Fibroblast of gingiva (primary cell): ENCODE measurements around the gene GALNT17.
"Not testable (repeated sequence)": the region's sequence is repeated elsewhere in the genome, so short reads cannot be mapped to it uniquely, and the experiment has no call there.

Experiments
- DNase-seq: peaks from one replicate; pipeline ENCODE4 v3.0.0-alpha.2; 2011; ENCODE audit warnings: low read depth

Gene GALNT17

DNA sequence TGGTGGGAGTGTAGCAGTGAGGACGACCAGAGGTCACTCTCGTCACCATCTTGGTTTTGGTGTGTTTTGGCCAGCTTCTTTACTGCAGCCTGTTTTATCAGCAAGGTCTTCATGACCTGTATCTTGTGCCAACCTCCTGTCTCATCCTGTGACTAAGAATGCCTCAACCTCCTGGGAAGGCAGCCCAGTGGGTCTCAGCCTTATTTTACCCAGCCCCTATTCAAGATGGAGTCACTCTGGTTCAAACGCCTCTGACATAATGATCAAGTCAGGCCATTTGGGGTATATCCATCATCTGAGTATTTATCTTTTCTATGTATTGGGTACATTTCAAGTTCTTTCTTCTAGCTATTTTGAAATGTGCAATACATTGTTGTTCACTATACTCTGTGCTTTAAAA is 503.9 kb downstream of the GALNT17 start:
- DNase-seq = not testable (repeated sequence)

DNA sequence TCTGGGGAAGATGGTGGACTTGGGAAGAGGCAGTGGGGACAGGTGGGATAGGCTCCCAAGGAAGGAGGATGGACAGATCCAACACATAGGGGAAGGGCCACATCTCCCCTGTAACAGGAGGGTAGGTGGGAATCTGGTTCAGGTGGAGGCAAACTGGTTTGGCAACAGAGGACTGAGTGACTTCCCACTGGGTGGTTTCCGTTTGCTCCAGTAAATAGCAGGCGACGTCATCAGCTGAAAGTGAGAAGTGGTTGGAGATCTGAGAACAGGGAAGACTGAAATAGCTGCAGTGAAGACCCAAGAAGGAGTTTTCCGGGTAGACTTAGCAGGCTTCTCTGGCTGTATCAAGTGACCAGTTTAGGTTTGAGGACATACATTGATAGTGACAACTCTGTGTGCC is 504.4 kb downstream of the GALNT17 start:
- DNase-seq = no peak

- DNase-seq = no peak
Measured at GRCh38 chr7:71637578-71637977, 505.6 kb downstream of the GALNT17 start.

GRCh38 chr7:71638108-71638507 is 506.2 kb downstream of the GALNT17 start:
- no peak for DNase-seq

DNA sequence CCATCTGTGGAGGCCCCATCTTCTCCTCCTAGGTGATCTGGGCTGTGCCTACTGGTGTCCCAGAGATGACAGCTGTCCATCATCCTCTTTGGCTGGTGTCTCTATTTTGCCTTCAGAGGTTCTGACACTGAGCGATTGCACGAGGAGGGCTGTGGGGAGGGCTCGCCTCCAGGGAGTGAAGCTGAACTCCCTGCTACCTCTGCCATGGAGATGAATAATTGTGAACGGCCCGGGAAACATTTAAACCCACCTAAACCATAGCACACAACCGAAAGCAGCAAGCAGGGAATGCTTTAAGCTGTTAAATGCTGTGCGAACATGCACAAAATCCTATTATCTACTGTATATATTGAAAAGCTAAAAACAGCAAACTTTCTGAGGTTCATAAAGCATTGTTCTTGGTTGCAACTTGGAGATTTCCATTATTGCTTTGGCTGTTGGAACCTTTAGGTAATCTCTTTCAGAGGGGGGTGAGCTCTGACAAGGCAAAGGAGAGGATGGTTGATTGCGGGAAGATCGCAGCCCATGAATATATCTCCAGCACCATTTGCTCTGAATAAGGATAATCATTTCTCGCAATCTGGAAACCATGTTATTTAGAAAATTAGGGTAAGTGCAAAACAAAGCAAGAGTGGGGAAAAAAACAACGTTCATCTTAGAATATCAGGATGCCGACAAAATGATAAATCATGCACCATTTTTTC is 507.6 kb downstream of the GALNT17 start:
- DNase-seq = no peak

DNA sequence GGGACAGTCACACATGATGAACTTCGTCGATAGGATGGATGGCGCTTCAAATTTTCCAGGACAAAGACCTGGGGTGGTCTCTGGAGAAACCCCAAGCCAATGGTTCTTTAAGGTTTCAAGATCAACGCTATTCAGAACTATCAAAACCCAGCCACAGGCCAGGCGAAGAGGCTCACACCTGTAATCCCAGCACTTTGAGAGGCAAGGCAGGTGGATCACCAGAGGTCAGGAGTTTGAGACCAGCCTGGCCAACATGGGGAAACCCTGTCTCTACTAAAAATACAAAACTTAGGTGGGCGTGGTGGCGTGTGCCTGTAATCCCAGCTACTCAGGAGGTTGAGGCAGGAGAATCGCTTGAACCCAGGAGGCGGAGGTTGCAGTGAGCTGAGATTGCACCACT is 511.1 kb downstream of the GALNT17 start:
- not testable (repeated sequence) for DNase-seq

DNA sequence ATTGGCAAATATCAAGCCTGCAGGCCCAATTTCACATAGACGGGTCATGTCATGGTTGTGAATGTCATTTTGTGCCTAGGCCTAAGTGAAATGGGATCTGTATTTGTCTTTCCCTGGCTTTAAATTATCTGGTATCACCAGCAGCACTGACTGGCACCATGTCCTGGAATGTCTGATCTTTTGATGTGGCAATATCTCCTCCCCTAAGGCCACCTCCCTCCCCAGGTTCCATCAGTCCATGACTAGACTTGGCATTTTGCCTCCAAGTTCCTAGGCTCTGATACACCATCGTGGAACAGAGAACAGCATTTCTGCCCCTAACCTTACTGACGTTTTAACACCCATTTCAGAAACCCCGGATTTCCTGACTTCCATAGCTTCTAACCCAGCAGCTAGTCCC is 513.9 kb downstream of the GALNT17 start:
- no peak for DNase-seq

- no peak for DNase-seq
Measured at GRCh38 chr7:71649812-71650211, 517.9 kb downstream of the GALNT17 start.

- no peak for DNase-seq
Measured at GRCh38 chr7:71650653-71651337, 518.9 kb downstream of the GALNT17 start.

DNA sequence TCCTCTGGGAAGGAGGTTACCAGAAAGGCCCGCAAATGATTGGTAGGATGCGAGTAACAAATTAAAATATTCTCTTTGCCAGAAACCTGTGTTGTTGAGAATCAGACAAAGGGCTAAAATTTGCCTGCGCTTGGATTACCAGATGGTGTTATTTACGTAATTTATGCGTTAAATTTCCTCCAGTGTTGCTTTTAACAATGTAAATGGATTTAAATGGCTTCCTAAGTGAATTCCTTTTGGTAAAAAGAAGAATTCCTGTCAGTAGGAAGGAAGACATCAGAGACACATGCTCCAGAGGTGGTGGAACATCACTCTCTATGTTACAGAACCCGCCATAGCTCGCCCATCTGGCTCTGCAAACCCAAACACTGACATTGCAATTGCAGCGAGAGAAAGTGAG is 520.6 kb downstream of the GALNT17 start:
- no peak for DNase-seq

DNA sequence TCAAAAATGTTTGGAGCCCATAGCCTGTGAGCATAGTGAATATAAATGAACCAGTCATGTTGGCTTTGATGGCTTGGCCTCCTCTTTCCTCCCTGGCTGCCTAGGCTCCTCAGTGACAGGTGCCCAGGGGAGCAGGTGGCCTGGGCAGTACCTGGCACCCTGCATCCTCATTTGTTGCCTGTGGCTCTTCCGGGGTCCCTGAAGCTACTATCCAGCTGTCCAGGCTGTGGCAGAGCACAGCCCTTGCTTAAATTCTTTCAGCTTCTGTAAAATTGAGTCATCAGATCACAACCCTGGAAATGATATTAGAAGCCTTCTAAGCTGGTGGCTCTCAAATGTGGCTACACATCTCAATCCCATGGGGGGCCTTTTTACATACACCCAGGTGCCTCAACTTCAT is 525.4 kb downstream of the GALNT17 start:
- DNase-seq = no peak

- DNase-seq = no peak
Measured at GRCh38 chr7:71659622-71660021, 527.7 kb downstream of the GALNT17 start.

- DNase-seq = no peak
Measured at GRCh38 chr7:71661671-71662224, 529.8 kb downstream of the GALNT17 start.

DNA sequence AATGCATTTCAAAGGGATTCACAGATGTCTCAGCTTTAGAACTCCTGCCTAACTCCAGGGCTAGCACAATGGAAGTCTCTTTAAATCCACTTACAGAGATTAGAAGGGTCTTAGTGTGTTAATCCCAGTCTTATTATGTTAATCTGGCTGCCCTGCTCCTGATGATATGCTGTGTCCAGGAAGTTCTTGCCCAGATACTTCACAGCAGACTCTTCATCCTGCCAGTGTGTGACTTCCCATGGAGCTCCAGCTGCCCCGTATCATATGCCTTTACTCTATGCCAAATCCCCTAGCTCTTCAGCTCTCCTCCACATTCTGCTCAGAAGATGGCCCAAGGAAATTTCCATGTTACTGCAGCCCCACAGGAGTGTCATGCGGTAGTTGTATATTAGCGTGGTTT is 533.8 kb downstream of the GALNT17 start:
- no peak for DNase-seq

- DNase-seq = no peak
Measured at GRCh38 chr7:71668572-71668971, 536.6 kb downstream of the GALNT17 start.

GRCh38 chr7:71679480-71679879 is 547.5 kb downstream of the GALNT17 start:
- no peak for DNase-seq

DNA sequence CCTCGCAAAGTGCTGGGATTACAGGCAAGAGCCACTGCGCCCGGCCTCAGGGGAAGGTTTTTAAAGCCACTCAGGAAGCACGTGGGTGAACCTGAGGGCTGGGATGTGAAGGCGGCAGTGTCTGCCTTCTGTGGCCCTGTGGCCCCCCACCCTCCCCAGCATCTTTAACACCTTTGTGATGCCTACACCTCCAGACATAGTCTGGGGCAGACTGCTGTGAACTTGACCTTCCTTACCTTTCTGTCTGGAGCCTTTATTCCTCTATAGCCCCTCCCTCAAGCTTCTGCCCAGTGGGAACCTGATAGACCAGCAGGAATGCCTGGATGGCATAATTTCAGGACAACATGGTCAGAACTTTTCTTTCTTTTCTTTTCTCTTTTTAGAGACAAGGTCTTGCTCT is 550.2 kb downstream of the GALNT17 start:
- DNase-seq = no peak

- no peak for DNase-seq
Measured at GRCh38 chr7:71682841-71683781, 551.2 kb downstream of the GALNT17 start.

DNA sequence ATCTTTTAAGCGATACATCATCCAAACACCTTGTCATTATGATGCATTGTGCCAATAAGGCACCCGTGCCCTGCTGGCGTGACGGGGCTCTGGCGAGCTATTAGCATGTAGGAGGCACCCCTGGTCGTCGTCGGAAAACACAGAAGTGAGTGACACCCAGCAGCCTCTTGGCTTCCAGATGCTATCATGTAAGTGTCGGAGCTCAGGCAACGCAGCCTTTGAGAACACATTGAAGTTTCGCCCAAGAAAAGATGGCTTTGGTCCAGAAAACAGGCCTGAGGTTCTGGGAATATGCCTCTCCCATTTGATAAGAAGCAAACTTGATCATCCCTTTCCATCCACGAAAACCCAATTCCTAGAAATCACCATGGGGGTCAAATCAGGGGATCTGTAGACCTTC is 555.3 kb downstream of the GALNT17 start:
- DNase-seq = no peak

- no peak for DNase-seq
Measured at GRCh38 chr7:71687831-71688599, 556.1 kb downstream of the GALNT17 start.

- DNase-seq = no peak
Measured at GRCh38 chr7:71691538-71691937, 559.6 kb downstream of the GALNT17 start.

DNA sequence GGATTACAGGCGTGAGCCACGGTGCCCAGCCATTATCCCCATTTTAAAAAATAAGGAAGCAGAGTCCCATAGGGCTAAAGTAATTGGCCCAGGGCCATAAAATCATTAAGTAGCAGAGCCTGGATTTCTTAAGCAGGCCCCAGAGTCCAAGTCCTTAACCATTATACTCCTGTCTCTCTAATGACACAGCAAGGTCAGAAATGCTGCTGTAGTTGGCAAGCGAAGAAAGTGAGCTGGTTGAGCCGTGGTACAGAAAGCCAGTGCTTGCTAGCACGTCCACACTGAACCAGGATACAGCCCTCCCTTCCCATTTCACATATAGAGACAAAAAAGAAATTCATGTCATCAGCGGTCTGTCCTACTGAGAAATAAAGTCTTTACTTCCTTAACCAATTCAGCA is 562.7 kb downstream of the GALNT17 start:
- DNase-seq = no peak
